LNCAP (cell line): ENCODE results near the gene CTNNA2.

ENCODE experiments used
- CTCF ChIP-seq: fragments of 450-650 bp; IDR thresholded peaks from 2 replicates; pipeline ENCODE4 v1.5.1; 2017; ENCODE audit warnings: mild to moderate bottlenecking

The CTNNA2 gene

GRCh38 chr2:80001701-80002101, 488.9 kb downstream of the CTNNA2 start:
- TF ChIP-seq CTCF = no peak

GRCh38 chr2:80002112-80002511, 489.3 kb downstream of the CTNNA2 start:
- TF ChIP-seq CTCF = no peak

- TF ChIP-seq CTCF = no peak
Observed at GRCh38 chr2:80002568-80003157, 489.8 kb downstream of the CTNNA2 start.

GRCh38 chr2:80007777-80008503, 495.1 kb downstream of the CTNNA2 start:
- no peak for TF ChIP-seq CTCF

GRCh38 chr2:80008596-80008995, 495.7 kb downstream of the CTNNA2 start:
- TF ChIP-seq CTCF = no peak

- TF ChIP-seq CTCF = no peak
Observed at GRCh38 chr2:80009211-80009610, 496.4 kb downstream of the CTNNA2 start.

GRCh38 chr2:80012061-80012460, 499.2 kb downstream of the CTNNA2 start:
- no peak for TF ChIP-seq CTCF

- TF ChIP-seq CTCF = no peak
Observed at GRCh38 chr2:80014637-80015036, 501.8 kb downstream of the CTNNA2 start.
